Endothelial cell of umbilical vein (primary cell): ENCODE measurements around the gene SNU13.

Source experiments
- MYC ChIP-seq: IDR thresholded peaks from one replicate; pipeline ENCODE4 v1.6.1; 2011; ENCODE audit warnings: mild to moderate bottlenecking, low read depth, low read length
- TF ChIP-seq, protein P1 (sequence below), 2 donors: IDR thresholded peaks; 1 replicate in 1 of 2; 2 replicates in 1 of 2; pipeline ENCODE4 v1.5.1; 2011; ENCODE audit warnings: low read length in 2 of 2, mild to moderate bottlenecking in 2 of 2, moderate library complexity in 2 of 2, control low read depth in 1 of 2, inconsistent platforms in 1 of 2, low read depth in 1 of 2; ENCODE audit not compliant: insufficient read depth in 1 of 2; ENCODE audit errors: extremely low read depth in 1 of 2

DNA sequence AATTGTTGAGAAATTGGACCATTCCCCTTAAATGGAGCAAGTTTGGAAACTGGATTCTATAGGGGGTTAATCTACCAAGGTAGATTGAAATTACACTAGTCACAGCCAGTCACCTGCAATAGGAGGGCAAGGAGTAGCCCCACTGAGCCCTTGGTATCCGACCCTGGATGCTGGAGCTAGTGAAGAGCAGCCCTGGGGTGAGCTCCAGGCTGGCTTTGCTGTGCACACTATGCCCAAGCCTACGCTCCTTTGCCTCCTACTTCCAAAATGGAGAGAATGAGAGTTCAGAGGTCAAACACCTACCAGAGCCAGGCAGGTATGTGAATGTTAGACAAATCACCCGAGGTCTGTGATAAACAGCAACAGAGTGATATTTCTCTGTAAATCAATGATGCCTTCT lies 23.7 kb downstream of the SNU13 start:
- TF ChIP-seq, protein P1, sequence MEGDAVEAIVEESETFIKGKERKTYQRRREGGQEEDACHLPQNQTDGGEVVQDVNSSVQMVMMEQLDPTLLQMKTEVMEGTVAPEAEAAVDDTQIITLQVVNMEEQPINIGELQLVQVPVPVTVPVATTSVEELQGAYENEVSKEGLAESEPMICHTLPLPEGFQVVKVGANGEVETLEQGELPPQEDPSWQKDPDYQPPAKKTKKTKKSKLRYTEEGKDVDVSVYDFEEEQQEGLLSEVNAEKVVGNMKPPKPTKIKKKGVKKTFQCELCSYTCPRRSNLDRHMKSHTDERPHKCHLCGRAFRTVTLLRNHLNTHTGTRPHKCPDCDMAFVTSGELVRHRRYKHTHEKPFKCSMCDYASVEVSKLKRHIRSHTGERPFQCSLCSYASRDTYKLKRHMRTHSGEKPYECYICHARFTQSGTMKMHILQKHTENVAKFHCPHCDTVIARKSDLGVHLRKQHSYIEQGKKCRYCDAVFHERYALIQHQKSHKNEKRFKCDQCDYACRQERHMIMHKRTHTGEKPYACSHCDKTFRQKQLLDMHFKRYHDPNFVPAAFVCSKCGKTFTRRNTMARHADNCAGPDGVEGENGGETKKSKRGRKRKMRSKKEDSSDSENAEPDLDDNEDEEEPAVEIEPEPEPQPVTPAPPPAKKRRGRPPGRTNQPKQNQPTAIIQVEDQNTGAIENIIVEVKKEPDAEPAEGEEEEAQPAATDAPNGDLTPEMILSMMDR (IDR thresholded peaks at IDR 0.05; ENCODE audit: extremely low read depth in 1 of 2, insufficient read depth in 1 of 2, low read depth in 1 of 2, low read length in 2 of 2): no peak
- TF ChIP-seq MYC: no peak
